CD4-positive, alpha-beta T cell treated with Interleukin-12 subunit alpha and Interleukin-12 subunit beta, for 1 hour (primary cell): ENCODE measurements around the gene TEKT5.
"Not testable (repeated sequence)": the region's sequence is repeated elsewhere in the genome, so short reads cannot be mapped to it uniquely, and the experiment has no call there.

ENCODE experiments used
- DNase-seq: peaks from one replicate; pipeline ENCODE4 v3.0.0-alpha.2; 2020

Gene TEKT5

DNA sequence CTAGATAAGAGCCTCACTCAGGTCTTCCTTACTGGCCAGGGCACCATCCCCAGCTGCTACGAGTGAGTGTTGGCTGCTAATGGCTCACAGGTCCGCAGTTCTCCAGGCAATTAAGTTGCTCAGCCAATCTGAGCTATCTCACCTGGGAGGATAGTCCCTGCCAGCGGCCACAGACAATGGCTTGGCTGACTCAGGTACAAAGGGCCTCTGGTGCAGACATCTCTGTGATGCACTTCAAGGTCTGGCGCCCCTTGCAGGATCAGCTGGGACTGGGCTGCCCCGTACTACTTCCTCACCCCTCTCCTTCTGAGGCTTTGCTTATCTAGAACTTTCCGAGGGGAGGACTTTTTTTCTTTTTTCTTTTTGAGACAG is 65.2 kb downstream of the TEKT5 start:
- no peak for DNase-seq

DNA sequence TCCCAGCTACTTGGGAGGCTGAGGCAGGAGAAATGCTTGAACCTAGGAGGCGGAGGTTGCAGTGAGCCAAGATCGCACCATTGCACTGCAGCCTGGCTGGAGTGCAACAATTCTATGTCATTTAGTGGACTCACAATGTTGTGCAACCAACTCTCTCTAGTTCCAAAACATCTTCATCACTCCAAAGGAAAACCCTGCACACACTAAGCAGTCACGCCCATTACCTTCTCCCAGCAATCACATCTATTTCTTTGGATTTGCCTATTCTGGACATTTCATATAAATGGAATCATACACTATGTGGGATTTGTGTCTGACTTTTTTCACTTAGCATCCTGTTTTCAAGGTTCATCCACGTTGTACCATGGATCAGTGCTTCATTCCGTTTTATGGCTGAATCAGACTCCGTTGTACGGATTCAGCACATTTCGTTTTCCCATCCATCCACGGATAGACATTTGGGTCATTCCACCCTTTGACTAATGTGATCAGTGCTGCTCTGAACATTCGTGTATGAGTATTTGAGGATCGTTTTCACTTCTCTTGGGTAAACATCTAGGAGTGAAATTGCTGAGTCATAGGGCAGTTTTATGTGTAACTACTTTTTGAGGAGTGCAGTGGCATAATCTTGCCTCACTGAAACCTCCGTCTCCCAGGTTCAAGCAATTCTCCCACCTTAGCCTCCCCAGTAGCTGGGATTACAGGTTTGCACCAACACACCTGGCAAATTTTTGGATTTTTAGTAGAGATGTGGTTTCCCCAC is 69.0 kb downstream of the TEKT5 start:
- DNase-seq = no peak

DNA sequence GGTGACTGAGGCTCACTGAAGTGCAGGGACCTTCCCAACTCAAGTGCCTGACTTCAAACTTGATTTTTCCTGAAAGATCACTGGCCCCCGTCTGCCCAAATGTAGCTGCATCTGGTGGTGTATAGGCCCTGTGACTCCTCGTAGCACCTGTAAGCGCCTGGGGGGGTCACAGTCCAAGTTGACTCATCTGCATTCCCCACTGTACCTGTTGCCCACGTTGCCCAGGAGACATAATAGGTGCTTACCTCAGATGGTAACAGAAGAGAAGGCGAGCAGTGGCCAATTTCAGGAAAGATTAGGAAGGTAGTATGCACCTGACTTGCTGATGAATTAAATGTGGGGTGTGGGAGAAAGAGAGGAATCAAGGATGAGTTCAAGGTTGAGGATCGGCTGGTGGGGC is 70.2 kb downstream of the TEKT5 start:
- no peak for DNase-seq

DNA sequence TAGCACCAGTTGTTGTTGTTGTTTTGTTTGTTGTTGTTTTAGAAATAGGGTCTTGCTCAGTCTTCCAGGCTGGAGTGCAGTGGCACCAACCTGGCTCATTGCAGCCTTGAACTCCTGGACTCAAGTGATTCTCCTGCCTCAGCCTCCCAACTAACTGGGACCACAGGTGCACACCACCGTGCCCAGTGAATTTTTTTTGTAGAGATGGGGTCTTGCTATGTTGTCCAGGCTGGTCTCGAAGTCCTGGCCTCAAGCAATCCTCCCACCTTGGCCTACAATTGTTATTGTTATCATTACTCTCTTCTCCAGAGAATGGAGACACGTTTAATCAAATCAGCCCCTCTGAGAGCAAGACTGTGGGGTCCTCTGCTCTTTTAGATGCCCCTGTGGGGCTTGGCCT is 71.7 kb downstream of the TEKT5 start:
- no peak for DNase-seq

DNA sequence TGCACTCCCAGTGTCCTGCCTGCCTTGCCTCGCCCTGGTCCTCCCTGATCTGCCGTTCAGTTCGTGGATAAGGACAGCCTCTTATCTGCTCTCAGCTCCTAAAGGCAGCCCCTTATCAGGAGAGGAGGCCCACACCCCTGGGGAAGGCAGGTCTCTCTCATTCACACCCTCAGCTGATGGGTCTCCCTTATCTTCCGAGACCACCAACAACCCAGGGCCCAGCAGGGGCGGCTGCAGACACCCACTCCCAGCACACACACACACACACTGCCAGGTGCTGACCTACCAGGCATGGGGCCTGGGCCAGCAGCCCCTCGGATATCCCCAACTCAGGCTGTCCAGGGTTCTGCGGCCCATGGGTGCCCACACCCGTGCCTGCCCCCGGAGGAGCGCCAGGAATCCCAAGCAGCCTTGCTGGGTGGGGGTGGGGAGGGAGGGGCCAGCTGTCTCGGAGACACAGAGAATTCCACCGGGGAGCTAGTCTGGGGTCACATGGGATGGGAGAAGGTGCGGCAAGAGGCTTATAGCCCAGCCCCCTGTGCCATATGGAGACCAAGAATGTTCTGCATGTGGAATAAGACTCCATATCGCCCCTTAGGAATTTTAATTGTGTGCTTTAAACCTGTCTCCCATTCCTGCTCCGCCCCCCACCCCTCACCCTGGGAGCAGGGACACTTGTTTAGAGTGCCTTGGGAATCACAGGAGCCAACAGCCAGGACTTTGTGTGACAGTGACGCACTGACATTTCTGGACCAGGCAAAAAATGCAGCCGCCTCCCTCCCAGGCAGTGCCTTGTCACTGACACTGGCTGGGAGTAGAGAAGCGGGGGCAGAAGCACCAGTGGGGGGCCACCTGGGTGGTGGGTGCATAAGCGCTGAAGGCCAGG is 72.5 kb downstream of the TEKT5 start:
- no peak for DNase-seq

DNA sequence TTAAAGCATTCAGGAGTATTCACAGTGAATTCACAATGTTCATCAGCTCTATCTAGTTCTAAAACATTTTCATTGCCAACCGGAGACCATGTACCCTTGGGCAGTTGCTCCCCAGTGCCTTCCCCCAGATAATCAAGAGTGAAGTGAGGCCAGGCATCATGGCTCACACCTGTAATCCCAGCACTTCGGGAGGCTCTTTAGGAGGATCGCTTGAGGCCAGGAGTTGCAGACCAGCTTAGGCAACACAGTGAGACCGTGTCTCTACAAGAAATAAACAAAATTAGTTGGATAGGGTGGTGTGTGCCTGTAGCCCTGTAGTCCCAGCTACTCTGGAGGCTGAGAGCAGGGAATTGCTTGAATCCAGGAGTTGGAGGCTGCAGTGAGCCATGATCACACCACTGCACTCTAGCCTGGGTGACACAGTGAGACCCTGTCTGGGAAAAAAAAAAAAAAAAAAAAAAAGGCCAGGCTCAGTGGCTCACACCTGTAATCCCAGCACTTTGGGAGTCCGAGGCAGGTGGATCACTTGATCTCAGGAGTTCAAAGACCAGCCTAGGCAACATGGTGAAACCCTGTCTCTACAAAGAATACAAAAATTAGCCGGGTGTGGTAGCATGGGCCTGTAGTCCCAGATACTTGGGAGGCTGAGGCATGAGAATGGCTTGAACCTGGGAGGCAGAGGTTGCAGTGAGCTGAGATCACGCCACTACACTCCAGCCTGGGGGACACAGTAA is 73.3 kb downstream of the TEKT5 start:
- DNase-seq = not testable (repeated sequence)

DNA sequence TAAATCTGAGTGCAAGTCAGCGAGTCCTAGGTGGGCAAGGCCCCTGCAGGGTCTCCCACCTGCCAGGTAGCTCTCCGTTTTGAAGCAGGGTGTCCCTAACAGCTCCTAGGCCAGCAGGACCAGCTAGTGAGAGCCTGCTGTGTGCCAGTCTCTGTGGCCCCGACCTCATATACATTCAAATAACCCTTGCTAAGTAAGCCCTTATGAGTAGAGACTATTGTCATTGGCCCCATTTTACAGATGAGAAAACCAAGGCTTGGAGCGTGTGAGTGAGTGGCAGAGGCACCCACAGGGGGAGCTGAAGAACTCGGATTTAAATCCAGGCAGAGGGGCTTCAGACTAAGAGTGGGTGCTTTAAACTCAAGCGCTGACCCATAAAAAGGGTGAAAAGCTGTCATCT is 74.6 kb downstream of the TEKT5 start:
- DNase-seq = no peak

DNA sequence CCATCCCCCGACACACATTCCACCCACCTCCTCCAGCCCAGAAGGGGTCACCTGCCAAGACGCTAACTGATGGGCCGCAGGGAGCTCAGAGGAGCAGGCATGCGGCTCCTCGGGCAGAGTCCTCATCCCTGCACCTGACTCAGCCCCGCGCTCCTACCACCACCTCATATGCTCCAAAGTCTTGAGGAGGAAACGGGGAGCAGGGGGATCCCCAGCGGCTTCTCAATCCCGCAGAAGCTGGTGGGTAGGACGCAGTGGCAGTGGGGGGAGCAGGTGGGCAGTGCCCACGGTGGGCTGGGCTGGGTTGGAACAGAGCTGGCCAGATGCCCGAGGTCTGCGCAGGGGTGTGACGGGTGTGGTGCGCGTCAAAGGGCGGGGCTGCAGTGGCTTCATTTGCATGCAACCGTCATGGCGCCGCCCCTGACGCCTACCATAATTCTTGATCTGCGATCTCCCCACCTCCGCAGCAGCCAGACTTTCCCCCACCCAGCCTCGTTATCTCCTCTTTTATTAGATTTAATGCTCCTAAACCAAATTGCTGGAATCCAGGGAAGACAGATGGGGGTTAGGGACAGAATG is 75.4 kb downstream of the TEKT5 start:
- no peak for DNase-seq

DNA sequence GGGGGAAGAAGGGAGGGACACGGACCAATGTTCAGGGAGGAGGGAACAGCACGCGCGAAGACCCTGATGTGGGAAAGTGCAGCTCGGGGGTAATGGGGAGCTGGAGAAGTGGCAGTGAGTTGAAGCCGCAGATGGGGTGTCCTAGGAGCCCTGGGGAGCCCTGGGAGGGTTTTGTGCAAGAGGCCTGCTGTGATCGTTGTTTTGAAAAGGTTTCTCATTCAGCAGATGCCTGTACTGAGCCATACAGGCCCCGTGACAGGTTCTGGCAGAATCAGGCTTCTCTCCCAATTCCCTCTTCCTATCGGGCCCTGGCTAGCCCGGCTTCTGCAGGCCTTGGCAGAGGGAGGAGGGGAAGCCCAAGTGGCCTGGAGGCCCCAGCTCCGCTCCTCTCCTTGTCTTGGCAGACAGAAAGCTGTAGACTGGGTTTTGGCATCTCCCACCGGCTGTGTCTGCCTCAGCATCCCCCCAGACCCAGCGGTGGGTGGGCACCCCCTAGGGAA is 76.0 kb downstream of the TEKT5 start:
- DNase-seq = no peak

DNA sequence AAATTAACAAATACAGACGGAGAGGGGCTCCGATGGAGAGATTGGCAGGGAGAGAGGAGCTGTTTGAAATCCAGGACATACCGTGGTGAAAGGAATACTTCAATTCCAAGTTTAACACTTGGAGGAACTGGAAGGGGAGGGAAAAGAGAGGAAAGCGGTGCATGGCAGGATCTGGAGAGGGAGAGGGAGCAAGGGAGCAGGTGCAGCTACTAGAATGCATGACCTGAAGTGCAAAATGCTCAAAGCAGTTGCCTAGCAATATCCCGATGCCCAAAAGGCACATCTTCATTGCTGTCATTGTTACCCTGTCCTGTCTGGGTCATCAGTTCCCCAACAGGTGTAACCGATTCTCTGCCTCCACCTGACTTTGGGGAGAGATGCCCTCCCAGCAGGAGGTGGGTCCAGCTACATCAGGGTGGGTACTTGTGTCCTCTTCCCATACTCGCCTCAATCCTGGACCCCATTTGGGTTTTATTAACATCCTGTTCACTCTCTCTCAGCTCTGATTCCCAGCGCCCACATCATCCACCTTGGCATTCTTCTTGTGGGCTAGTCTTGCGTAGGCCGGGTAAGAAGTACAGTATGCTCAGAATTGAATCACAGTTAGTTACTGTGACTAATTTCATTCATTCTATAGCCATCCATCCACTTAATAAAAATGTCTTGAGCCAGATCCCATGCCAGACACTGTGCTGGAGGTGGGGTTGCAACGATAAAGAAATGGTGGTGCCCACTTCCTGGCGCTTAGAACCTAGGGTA is 76.9 kb downstream of the TEKT5 start:
- no peak for DNase-seq

DNA sequence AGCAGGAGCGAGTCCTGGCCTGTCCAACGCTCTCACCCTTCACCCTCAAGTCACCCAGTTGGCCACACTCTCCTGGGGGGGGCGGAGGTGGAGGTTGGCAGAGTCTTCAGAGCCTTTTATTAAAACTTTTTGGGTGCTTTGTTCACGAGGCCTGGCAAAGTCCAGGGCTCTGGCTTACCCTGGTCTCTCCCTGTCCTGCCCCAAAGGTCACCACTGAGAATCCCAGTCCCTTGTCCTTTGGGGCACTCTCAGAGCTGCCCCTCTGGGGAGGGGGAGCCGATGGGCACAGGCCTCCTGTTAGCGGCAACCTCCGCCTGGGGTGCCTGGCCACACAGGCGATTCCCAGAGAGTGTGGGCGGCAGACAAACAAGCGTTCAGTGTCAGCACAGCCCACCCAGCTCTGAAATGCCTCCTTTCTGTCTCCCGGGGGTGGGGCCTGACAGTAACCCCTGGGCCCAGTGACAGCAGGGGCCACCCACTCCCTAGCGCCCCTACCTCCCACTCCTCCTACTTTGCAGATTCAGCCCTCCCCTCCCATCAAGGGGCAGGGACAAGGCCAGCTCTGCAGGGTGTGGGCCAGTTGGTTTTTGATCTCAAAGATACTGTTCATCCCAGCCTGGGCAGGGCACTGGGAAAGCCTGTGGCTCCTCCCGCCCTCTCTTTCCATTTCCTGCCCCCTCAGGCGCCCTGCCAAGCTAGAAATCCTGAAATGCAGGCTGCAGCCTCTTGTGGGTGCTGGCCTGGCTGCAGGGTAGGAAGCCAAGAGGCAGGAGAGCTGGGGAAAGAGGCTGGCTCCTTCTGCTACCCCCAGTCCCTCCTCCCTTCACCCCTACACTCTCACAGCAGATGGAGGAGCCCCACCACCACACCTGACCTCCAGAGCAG is 77.7 kb downstream of the TEKT5 start:
- no peak for DNase-seq

DNA sequence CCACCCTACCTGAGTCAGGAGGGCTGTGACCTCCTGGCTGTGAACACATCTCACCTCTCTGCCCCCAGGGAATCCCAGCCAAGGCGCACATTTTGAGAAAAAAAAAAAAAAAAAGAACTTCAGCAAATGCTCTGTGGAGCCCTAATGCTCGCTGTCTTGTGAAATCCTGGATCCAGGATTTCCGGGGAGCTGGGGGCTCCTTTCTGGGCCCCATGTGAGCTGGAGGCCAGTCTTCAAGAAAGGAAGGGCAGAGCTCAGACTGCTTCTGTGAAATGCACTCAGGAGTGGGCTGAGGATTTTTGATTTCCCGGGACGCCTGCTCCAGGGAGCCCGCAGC is 78.3 kb downstream of the TEKT5 start:
- DNase-seq = no peak

DNA sequence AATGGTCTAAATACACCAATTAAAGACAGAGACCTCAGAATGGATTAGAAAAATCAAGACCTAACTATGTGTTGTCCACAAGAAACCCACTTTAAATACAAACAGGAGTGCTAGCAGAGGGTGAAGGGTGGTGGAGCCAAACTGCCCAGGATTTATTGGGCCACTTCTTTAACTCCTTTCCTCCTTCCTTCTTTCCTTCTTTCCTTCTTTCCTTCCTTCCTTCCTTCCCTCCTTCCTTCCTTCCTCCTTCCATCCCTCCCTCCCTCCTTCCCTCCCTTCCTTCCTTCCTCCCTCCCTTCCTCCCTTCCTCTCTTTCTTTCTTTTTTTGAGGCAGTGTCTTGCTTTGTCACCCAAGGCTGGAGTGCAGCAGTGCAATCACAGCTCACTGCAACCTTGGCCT is 80.0 kb downstream of the TEKT5 start:
- DNase-seq = no peak

DNA sequence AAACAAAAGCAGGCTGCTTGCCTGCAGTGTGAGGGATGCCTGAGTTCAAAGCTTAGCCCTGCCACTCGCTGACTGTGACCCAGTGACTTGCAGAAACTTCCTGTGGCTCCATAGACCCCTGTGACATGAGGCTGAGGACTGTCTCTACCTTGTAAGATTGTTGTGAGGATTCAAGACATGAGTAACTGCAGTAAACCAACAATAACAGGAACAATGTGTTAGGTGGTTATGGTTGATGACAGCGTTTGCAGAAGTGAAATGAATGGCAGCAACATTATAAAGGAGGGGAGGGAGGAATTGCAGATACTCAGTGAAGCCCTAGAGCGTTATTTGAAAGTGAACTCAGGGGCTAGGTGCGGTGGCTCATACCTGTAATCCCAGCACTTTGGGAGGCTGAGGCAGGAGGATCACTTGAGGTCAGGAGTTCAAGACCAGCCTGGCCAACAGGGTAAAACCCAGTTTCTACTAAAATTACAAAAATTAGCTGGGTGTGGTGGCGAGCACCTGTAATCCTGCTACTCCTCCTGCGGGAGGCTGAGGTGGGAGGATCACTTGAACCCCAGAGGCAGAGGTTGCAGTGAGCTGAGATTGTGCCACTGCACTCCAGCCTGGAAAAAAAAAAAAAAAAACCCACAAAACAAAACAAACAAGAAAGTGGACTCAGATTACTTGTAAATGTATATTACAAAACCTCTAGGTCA is 80.8 kb downstream of the TEKT5 start:
- DNase-seq = no peak

DNA sequence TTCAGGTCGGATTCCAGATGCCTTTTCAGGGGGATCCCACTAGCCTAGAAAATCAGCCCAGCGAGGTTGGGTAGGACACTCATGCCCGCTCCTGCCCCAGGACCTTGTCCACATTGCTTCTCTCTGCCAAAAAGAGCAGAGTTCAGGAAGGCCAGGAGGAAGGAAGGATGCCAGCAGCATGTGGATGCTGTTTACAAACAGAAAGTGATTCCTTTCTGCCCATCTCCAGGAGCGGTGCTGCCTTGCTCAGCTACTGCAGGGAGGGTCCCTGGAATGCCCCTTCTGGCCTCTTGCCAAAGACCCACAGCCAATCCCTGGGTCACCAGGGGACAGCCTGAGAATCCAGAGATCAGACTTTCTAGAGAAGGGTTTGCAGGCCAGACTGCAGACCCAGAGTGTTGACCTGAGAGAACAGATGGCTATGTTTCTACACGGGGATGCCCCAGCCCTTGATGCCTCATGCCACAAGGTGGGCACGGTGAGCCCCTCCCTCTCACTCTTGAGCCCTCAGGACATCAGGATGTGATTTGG is 82.0 kb downstream of the TEKT5 start:
- DNase-seq = no peak

DNA sequence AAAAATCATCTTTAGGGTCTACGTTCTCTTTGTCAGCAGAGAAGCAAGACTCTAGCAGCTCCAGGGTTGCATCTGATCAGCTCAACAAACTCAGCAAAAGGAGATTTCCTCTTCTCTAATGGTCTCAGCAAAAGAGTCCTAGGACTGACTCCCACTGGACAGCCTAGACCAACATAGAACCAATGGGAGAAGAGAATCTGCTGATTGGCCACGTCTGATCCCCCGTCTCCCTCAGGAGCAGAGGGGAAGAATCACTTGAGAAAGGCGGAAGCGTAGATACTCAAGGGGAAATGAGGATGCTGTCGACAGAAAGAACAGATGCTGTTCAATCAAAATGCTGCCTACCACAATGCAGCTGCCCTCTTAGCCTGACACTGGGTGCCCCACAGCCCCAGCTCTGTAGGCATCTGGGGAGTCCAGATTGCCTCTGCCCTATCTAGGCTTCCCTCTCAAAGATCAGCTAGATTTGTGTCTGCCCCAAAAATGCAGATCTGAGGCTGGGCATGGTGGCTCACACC is 82.8 kb downstream of the TEKT5 start:
- DNase-seq = no peak

DNA sequence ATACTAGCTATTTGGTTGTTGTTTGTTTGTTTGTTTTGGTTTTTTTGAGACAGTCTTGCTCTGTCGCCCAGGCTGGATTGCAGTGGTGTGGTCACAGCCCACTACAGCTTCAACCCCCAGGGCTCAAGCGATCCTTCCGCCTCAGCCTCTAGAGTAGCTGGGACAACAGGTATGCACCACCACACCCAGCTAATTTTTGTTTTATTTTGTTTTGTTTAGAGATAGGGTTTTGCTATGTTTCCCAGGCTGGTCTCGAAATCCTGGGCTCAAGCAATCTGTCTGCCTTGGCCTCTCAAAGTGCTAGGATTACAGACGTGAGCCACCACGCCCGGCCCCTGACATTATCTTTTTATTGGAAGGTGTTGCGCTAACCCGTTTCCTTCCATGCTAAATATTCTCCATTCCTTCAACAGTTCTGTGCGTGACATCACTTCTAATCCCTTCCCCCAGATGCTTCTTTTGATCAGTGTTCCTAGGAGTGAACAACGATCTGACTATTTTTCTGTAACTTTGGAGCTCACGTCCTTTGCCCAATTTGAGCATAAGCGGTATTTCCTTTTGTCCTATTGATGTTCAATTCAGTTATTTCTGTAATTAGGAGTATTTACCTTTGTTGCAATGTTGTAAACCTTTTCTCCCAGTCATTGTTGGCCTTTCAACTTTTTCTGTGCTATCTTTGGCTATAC is 84.1 kb downstream of the TEKT5 start:
- no peak for DNase-seq

DNA sequence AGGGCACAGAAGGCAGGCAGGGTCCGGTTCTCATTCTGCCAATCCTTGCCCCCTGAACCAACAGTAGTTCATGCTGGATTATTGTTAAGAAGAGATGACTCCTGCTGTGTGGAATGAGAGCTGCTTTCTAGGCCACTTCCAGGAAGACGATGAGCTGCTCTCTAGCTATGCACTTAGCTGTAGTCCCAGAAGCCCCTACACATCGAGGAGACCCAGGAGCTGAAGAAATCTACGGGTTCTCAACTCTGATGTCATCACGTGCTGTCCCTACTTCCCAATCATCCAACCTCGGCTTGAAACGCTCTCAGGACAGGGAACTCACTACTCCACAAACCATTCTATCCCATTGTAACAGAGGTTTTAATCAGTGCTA is 85.3 kb downstream of the TEKT5 start:
- DNase-seq = no peak

DNA sequence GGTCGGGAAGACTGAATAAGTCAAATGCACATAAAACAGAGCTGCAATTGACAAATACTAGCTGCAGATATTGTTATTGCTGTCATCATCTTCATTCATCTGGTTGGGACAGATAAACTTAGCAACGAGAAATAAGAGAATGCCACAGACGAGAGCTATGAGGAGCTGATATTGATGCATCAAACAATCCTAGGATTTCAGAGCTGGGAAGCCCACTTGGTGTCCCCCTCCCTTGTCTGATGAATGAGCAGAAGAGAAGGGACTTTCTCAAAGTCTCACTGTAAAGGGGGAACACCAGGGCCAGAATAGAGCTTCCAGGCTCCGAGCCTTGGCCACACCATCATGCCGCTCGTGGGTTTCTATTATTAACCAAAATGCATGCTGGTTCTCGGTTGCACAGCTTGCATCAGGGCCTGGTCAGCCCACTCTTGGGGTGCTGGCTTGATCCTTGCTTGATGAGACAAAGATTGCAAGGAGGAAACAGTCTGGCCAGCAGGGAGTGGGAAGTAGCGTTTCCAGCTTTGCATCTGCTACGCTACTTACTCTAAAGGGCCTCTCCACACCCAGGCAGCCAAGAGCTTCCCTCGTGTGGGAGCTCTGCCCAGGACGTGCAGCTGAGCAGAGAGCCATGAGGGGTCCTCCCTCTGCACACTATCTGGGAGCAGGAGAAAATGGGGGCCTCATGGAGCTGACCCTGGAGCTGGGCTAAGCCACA is 85.9 kb downstream of the TEKT5 start:
- no peak for DNase-seq
